Renal pelvis (tissue), 4 donors: ENCODE data around the gene DEPDC5. TPM values are rescaled to one million over a fixed set of nuclear protein-coding genes. Genes with fewer than 3 reads are reported as not detected.

ENCODE experiments used
- DNase-seq: peaks from one replicate; pipeline ENCODE4 v3.0.0-alpha.2; 2013
- polyA plus RNA-seq, 3 donors: library from polyadenylated mRNA; unstranded; fragments of 120-200 nt; gene quantifications; one replicate each; pipeline ENCODE4 v1.2.1, GENCODE V29; 2013; ENCODE audit not compliant: insufficient read length in 3 of 3

DEPDC5 gene
- polyA plus RNA-seq, 3 donors, result 14.2 to 18.3 (median 18.2) TPM

GRCh38 chr22:31950226-31950625, 196.4 kb downstream of the DEPDC5 start:
- no peak for DNase-seq

GRCh38 chr22:31951194-31952093, 197.6 kb downstream of the DEPDC5 start:
- no peak for DNase-seq

- no peak for DNase-seq
Measured at GRCh38 chr22:31952094-31952401, 198.2 kb downstream of the DEPDC5 start.

- no peak for DNase-seq
Measured at GRCh38 chr22:31952472-31952871, 198.7 kb downstream of the DEPDC5 start.

GRCh38 chr22:31953261-31953660, 199.4 kb downstream of the DEPDC5 start:
- no peak for DNase-seq

GRCh38 chr22:31954535-31955523, 201.0 kb downstream of the DEPDC5 start:
- no peak for DNase-seq

- DNase-seq, result no peak
Measured at GRCh38 chr22:31956360-31956759, 202.5 kb downstream of the DEPDC5 start.

Other genes starting within 250 kb of the DEPDC5 start
- 10 to 100 TPM; 36.8 to 44.6 (median 40.4) TPM for gene PISD, start 91.8 kb upstream of the DEPDC5 start, polyA plus RNA-seq
- 10 to 100 TPM; 23.7 to 29.5 (median 29.0) TPM for gene PRR14L, start 3.9 kb upstream of the DEPDC5 start, polyA plus RNA-seq
- gene YWHAH, start 190.5 kb downstream of the DEPDC5 start, polyA plus RNA-seq, result 100 to 1,000 TPM in 2 of 3 donors, 10 to 100 TPM in 1; 98.4 to 133 (median 110) TPM